Liver (tissue), 9 donors: ENCODE results near the gene LAMA2. TPM values are rescaled to one million over a fixed set of nuclear protein-coding genes. Genes with fewer than 3 reads are reported as not detected.

ENCODE experiments used
- DNase-seq: peaks from one replicate; pipeline ENCODE4 v3.0.0-alpha.2; 2017; ENCODE audit warnings: low spot score
- H3K27ac ChIP-seq, 2 donors: one replicate each; pipeline ENCODE4 v1.7.0; 2013; ENCODE audit warnings: inconsistent platforms in 2 of 2, low read length in 2 of 2, control low read depth in 1 of 2, low read depth in 1 of 2, mild to moderate bottlenecking in 1 of 2
- H3K27me3 ChIP-seq, 4 donors: one replicate each; pipeline versions ENCODE4 v1.6.1 to v1.7.0; 2013; ENCODE audit warnings: low read length in 3 of 4, inconsistent platforms in 1 of 4, mild to moderate bottlenecking in 1 of 4, moderate library complexity in 1 of 4; ENCODE audit not compliant: control insufficient read depth in 4 of 4, insufficient read depth in 4 of 4
- H3K36me3 ChIP-seq, 4 donors: one replicate each; pipeline versions ENCODE4 v1.6.1 to v1.7.0; 2013; ENCODE audit warnings: low read length in 3 of 4, mild to moderate bottlenecking in 3 of 4, low read depth in 1 of 4, moderate library complexity in 1 of 4; ENCODE audit not compliant: control insufficient read depth in 4 of 4, insufficient read depth in 3 of 4
- H3K4me1 ChIP-seq, 4 donors: one replicate each; pipeline versions ENCODE4 v1.6.1 to v1.7.0; 2013; ENCODE audit warnings: low read length in 3 of 4, mild to moderate bottlenecking in 3 of 4, moderate library complexity in 1 of 4; ENCODE audit not compliant: control insufficient read depth in 4 of 4, insufficient read depth in 4 of 4
- H3K4me3 ChIP-seq, 3 donors: one replicate each; pipeline versions ENCODE4 v1.6.1 to v1.7.0; 2013; ENCODE audit warnings: low read length in 3 of 3, control low read depth in 1 of 3, low read depth in 1 of 3, mild to moderate bottlenecking in 1 of 3
- H3K9ac ChIP-seq, 2 donors: one replicate each; pipeline ENCODE4 v1.7.0; 2013; ENCODE audit warnings: low read length in 2 of 2, mild to moderate bottlenecking in 2 of 2, moderate library complexity in 2 of 2, control low read depth in 1 of 2, low read depth in 1 of 2
- H3K9me3 ChIP-seq, 4 donors: one replicate each; pipeline versions ENCODE4 v1.6.1 to v1.7.0; 2013; ENCODE audit warnings: low read length in 3 of 4; ENCODE audit not compliant: control insufficient read depth in 4 of 4
- EGR1 ChIP-seq, 2 donors: IDR thresholded peaks; 2 replicates each; pipeline ENCODE4 v1.6.1; 2016 to 2018; ENCODE audit warnings: antibody characterized with exemption in 2 of 2, low read depth in 2 of 2
- FOXA1 ChIP-seq: IDR thresholded peaks from 2 replicates; pipeline ENCODE4 v1.6.1; 2016; ENCODE audit warnings: antibody characterized with exemption
- FOXA2 ChIP-seq: IDR thresholded peaks from 2 replicates; pipeline ENCODE4 v1.6.1; 2016; ENCODE audit warnings: antibody characterized with exemption
- GABPA ChIP-seq, 2 donors: IDR thresholded peaks in 1 of 2; conservative IDR thresholded peaks in 1 of 2; 2 replicates each; pipeline ENCODE4 v1.6.1; 2016; ENCODE audit warnings: antibody characterized with exemption in 2 of 2, mild to moderate bottlenecking in 1 of 2, moderate library complexity in 1 of 2
- HNF4A ChIP-seq, 2 donors: conservative IDR thresholded peaks; 2 replicates each; pipeline ENCODE4 v1.6.1; 2016; ENCODE audit warnings: antibody characterized with exemption in 2 of 2, mild to moderate bottlenecking in 2 of 2
- HNF4G ChIP-seq: IDR thresholded peaks from 2 replicates; pipeline ENCODE4 v1.6.1; 2016; ENCODE audit warnings: antibody characterized with exemption
- JUND ChIP-seq, 2 donors: IDR thresholded peaks; 2 replicates each; pipeline ENCODE4 v1.6.1; 2016; ENCODE audit warnings: antibody characterized with exemption in 2 of 2
- NR2F2 ChIP-seq: IDR thresholded peaks from 2 replicates; pipeline ENCODE4 v1.6.1; 2016; ENCODE audit warnings: antibody characterized with exemption
- RAD21 ChIP-seq, 2 donors: IDR thresholded peaks; 2 replicates each; pipeline ENCODE4 v1.6.1; 2016; ENCODE audit warnings: antibody characterized with exemption in 2 of 2, mild to moderate bottlenecking in 2 of 2
- RXRA ChIP-seq, 2 donors: IDR thresholded peaks; 2 replicates each; pipeline ENCODE4 v1.6.1; 2017 to 2018; ENCODE audit warnings: antibody characterized with exemption in 2 of 2, mild to moderate bottlenecking in 1 of 2
- SP1 ChIP-seq: IDR thresholded peaks from 2 replicates; pipeline ENCODE4 v1.6.1; 2018; ENCODE audit warnings: antibody characterized with exemption, mild to moderate bottlenecking
- TAF1 ChIP-seq: conservative IDR thresholded peaks from 2 replicates; pipeline ENCODE4 v1.6.1; 2016; ENCODE audit warnings: antibody characterized with exemption, mild to moderate bottlenecking
- YY1 ChIP-seq: IDR thresholded peaks from 2 replicates; pipeline ENCODE4 v1.6.1; 2016; ENCODE audit warnings: antibody characterized with exemption, mild to moderate bottlenecking
- whole genome bisulfite sequencing: extraction: QIAGEN DNeasy Blood & Tissue Kit; methylation state at CpG from one replicate; pipeline ENCODE4 v1.1.7; 2013; 5-methylcytosine and 5-hydroxymethylcytosine counted together
- polyA plus RNA-seq, 2 donors: library from polyadenylated mRNA; stranded (reverse) in 1 of 2; unstranded in 1 of 2; fragments of 200-250 nt in 1 of 2; fragments of >200 nt in 1 of 2; fragmentation: Nextera tagmentation in 1 of 2; extraction: Ambion mirVana in 1 of 2; gene quantifications; one replicate each; pipeline versions ENCODE4 v1.2.1 to v1.2.3, GENCODE V29; 2013 to 2015
- total RNA-seq, 2 donors: library from RNA; depleted of rRNA; stranded (reverse); fragments of >200 nt; gene quantifications; one replicate each; pipeline ENCODE4 v1.2.3, GENCODE V29; 2014
- TF ChIP-seq, protein P1 (sequence below): IDR thresholded peaks from 2 replicates; pipeline ENCODE4 v1.6.1; 2016; ENCODE audit warnings: antibody characterized with exemption
- TF ChIP-seq, protein P2 (sequence below): IDR thresholded peaks from 2 replicates; pipeline ENCODE4 v1.6.1; 2016; ENCODE audit warnings: antibody characterized with exemption
- TF ChIP-seq, protein P3 (sequence below): IDR thresholded peaks from 2 replicates; pipeline ENCODE4 v1.6.1; 2016; ENCODE audit warnings: antibody characterized with exemption, mild to moderate bottlenecking
- TF ChIP-seq, protein P4 (sequence below): IDR thresholded peaks from 2 replicates; pipeline ENCODE4 v1.6.1; 2016; ENCODE audit warnings: antibody characterized with exemption
- donor health status: healthy.
- donor health status: healthy.
- donor health status: healthy.
- donor health status: healthy.
- donor health status: healthy.

The LAMA2 gene
- total and polyA plus RNA-seq, 4 donors: 1.3 to 17.0 (median 3.0) TPM

DNA sequence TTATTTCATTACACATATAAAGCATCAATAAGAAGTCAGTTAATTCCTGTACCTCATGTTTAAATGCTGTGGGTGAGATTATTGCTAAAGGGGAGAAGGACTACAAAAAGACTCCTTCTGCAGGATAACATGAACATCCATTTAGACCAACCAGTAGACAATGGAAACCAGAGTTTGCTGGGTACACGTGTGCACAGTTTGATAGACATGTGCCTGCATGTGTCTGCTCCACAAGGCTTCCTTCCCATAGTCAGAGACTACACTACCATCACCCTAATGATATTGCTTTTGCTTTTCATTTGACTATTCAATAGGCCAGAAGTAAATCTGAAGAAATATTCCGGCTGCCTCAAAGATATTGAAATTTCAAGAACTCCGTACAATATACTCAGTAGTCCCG, 595.4 kb downstream of the LAMA2 start:
- WGBS: 96% methylated on average over 4 of the region's 4 CpGs

DNA sequence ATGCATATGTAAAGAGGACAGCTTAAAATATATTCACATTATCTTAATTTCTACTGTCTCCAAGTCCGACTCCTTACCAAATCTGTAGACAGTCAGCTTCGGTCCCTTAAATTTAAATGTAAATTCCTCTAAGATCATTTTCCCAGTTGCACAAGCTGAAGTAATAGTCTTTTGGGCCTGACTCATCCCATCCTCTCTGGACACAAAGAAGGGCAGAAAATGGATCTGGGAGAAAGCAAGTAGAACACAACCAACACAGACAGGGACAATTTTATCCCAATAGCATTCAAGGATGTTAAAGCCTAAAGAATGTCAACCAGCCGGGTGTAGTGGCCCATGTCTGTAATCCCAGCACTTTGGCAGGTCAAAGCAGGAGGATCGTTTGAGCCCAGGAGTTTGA, 598.8 kb downstream of the LAMA2 start:
- H3K9me3 ChIP-seq: no peaks in the 10 kb centered on the region
- no peaks in the 10 kb centered on the region for H3K36me3 ChIP-seq
- no peak for DNase-seq
- peaks cover 0 to under 1% (median 0%) of the 10 kb centered on the region in 4 donors for H3K4me1 ChIP-seq
- H3K4me3 ChIP-seq: no peak overlapping the region
- TF ChIP-seq GABPA (IDR thresholded peaks at IDR 0.05 in 1 of 2, conservative IDR thresholded peaks at IDR 0.05 in 1 of 2) (no peak), FOXA1 (no peak), YY1 (no peak), SP1 (no peak)
- no peaks in the 10 kb centered on the region for H3K27me3 ChIP-seq
- no peak overlapping the region for H3K9ac ChIP-seq
- no peak overlapping the region for H3K27ac ChIP-seq
- 88% methylated on average over 4 of the region's 4 CpGs for WGBS

More for the DNA sequence above, 595.4 kb downstream of the LAMA2 start:
- TF ChIP-seq, protein P1, sequence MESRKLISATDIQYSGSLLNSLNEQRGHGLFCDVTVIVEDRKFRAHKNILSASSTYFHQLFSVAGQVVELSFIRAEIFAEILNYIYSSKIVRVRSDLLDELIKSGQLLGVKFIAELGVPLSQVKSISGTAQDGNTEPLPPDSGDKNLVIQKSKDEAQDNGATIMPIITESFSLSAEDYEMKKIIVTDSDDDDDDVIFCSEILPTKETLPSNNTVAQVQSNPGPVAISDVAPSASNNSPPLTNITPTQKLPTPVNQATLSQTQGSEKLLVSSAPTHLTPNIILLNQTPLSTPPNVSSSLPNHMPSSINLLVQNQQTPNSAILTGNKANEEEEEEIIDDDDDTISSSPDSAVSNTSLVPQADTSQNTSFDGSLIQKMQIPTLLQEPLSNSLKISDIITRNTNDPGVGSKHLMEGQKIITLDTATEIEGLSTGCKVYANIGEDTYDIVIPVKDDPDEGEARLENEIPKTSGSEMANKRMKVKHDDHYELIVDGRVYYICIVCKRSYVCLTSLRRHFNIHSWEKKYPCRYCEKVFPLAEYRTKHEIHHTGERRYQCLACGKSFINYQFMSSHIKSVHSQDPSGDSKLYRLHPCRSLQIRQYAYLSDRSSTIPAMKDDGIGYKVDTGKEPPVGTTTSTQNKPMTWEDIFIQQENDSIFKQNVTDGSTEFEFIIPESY: no peak
- TF ChIP-seq YY1 (no peak), EGR1 (IDR thresholded peaks at IDR 0.05; ENCODE audit: low read depth in 2 of 2) (no peak), FOXA1 (no peak), FOXA2 (no peak), JUND (IDR thresholded peaks at IDR 0.05) (no peak), RAD21 (IDR thresholded peaks at IDR 0.05) (no peak)
- TF ChIP-seq, protein P2, sequence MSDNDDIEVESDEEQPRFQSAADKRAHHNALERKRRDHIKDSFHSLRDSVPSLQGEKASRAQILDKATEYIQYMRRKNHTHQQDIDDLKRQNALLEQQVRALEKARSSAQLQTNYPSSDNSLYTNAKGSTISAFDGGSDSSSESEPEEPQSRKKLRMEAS: no peak
- TF ChIP-seq, protein P3, sequence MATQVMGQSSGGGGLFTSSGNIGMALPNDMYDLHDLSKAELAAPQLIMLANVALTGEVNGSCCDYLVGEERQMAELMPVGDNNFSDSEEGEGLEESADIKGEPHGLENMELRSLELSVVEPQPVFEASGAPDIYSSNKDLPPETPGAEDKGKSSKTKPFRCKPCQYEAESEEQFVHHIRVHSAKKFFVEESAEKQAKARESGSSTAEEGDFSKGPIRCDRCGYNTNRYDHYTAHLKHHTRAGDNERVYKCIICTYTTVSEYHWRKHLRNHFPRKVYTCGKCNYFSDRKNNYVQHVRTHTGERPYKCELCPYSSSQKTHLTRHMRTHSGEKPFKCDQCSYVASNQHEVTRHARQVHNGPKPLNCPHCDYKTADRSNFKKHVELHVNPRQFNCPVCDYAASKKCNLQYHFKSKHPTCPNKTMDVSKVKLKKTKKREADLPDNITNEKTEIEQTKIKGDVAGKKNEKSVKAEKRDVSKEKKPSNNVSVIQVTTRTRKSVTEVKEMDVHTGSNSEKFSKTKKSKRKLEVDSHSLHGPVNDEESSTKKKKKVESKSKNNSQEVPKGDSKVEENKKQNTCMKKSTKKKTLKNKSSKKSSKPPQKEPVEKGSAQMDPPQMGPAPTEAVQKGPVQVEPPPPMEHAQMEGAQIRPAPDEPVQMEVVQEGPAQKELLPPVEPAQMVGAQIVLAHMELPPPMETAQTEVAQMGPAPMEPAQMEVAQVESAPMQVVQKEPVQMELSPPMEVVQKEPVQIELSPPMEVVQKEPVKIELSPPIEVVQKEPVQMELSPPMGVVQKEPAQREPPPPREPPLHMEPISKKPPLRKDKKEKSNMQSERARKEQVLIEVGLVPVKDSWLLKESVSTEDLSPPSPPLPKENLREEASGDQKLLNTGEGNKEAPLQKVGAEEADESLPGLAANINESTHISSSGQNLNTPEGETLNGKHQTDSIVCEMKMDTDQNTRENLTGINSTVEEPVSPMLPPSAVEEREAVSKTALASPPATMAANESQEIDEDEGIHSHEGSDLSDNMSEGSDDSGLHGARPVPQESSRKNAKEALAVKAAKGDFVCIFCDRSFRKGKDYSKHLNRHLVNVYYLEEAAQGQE: no peak
- H3K4me1 ChIP-seq: peaks cover 0 to 18% (median 13%) of the 10 kb centered on the region in 4 donors
- H3K9ac ChIP-seq: no peak overlapping the region
- DNase-seq: no peak
- H3K4me3 ChIP-seq: no peak overlapping the region
- H3K36me3 ChIP-seq: no peaks in the 10 kb centered on the region
- H3K27me3 ChIP-seq: no peaks in the 10 kb centered on the region
- H3K9me3 ChIP-seq: no peaks in the 10 kb centered on the region
- no peak overlapping the region for H3K27ac ChIP-seq

DNA sequence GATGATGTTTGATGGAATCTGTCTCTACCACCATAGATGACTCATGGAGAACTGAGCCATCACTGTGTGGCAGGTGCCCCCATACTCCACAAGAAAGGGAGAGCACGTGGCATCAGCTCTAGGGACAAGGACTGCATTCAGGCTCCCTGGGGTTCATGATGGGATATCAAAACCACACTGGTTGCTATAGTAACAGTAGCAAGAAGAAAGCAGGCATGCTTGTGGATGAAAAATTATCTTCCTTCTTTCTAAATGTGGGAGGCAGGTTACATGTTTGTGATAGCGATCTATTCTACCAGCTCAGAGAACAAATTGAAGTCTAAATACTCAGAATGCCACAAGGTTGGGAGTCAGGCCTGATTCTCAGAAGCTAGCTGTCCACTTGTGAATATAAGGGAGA, 602.8 kb downstream of the LAMA2 start:
- TF ChIP-seq RXRA (IDR thresholded peaks at IDR 0.05): no peak
- TF ChIP-seq EGR1 (IDR thresholded peaks at IDR 0.05; ENCODE audit: low read depth in 2 of 2): no peak
- TF ChIP-seq FOXA2: no peak
- TF ChIP-seq, protein P3: no peak
- TF ChIP-seq, protein P2: no peak
- no peak for TF ChIP-seq NR2F2
- no peak for TF ChIP-seq RAD21 (IDR thresholded peaks at IDR 0.05)
- TF ChIP-seq TAF1: no peak
- no peak for TF ChIP-seq FOXA1
- no peak for TF ChIP-seq HNF4G
- TF ChIP-seq, protein P4, sequence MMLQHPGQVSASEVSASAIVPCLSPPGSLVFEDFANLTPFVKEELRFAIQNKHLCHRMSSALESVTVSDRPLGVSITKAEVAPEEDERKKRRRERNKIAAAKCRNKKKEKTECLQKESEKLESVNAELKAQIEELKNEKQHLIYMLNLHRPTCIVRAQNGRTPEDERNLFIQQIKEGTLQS: no peak
- no peak for TF ChIP-seq HNF4A (conservative IDR thresholded peaks at IDR 0.05)
- TF ChIP-seq GABPA (IDR thresholded peaks at IDR 0.05 in 1 of 2, conservative IDR thresholded peaks at IDR 0.05 in 1 of 2): no peak
- Histone ChIP-seq H3K36me3 (no peaks in the 10 kb centered on the region), H3K4me1 (no peaks in the 10 kb centered on the region), H3K4me3 (no peak overlapping the region), H3K27ac (no peak overlapping the region), H3K9ac (no peak overlapping the region), H3K27me3 (no peaks in the 10 kb centered on the region), H3K9me3 (no peaks in the 10 kb centered on the region)
- WGBS: 92% methylated on average over 2 of the region's 2 CpGs
- DNase-seq: no peak
